HepG2 (cell line): Measurements from ENCODE around the gene KIF27. TPM values are rescaled to one million over a fixed set of nuclear protein-coding genes. Genes with fewer than 3 reads are reported as not detected.

Experiments used
- ATAC-seq: fragments of 200-7000 bp; cut with Tn5 transposase; 3 replicates; pipeline ENCODE4 v1.9.1; 2020; ENCODE audit warnings: mild to moderate bottlenecking, moderate library complexity
- BruUV-seq: library from RNA; stranded (reverse); fragments of 400-500 nt; replicated peaks from 2 replicates; lab custom pipeline; 2021; lab: Mats Ljungman, UMichigan
- CTCF ChIA-PET: fragments of 300-600 bp; formaldehyde crosslinking; extraction: SDS; loops from one replicate; lab custom pipeline; 2021; ENCODE audit warnings: low total read pairs, inconsistent platforms, low intra/inter-chr PET ratio; lab: Yijun Ruan, JAX
- POLR2A ChIA-PET: fragments of 350-600 bp; sonication (Branson Sonifier 250); formaldehyde crosslinking; loops from one replicate; lab custom pipeline; 2020; ENCODE audit warnings: antibody characterized with exemption, inconsistent platforms; lab: Yijun Ruan, JAX
- DNase-seq: peaks from one replicate; pipeline ENCODE4 v3.0.0-alpha.2; 2015; ENCODE audit warnings: low spot score
- FAIRE-seq: peaks from 3 replicates; lab custom pipeline; 2011; peaks lifted over from hg19 to GRCh38; lab: Jason Lieb, UNC
- H2AFZ ChIP-seq: one replicate; pipeline ENCODE4 v1.6.1; 2011; ENCODE audit warnings: low read length, inconsistent platforms
- H3K27ac ChIP-seq: fragments of 300-600 bp; 3 replicates; pipeline ENCODE4 v1.8.0; 2011; ENCODE audit warnings: mixed run types, mild to moderate bottlenecking, mixed read lengths, low read length, inconsistent platforms; ENCODE audit not compliant: insufficient read depth; ENCODE audit errors: extremely low read length
- H3K27me3 ChIP-seq, 2 experiments: fragments of 200-600 bp in 1 of 2; 2 replicates in 1 of 2; 3 replicates in 1 of 2; pipeline versions ENCODE4 v1.6.0 to v1.8.0; 2011; ENCODE audit warnings: low read length in 2 of 2, mild to moderate bottlenecking in 2 of 2, moderate library complexity in 2 of 2, inconsistent platforms in 1 of 2; ENCODE audit not compliant: insufficient read depth in 2 of 2, control insufficient read depth in 1 of 2
- H3K36me3 ChIP-seq, 2 experiments: fragments of 200-600 bp in 1 of 2; replicated peaks in 1 of 2; 2 replicates in 1 of 2; 3 replicates in 1 of 2; pipeline versions ENCODE4 v1.5.1 to v1.8.0; 2011; ENCODE audit warnings: low read length in 2 of 2, inconsistent platforms in 1 of 2; ENCODE audit not compliant: insufficient read depth in 2 of 2, control insufficient read depth in 1 of 2
- H3K4me1 ChIP-seq: 2 replicates; pipeline ENCODE4 v1.5.1; 2012; ENCODE audit warnings: low read length, inconsistent platforms; ENCODE audit not compliant: insufficient read depth
- H3K4me2 ChIP-seq: 2 replicates; pipeline ENCODE4 v1.6.0; 2011; ENCODE audit warnings: low read depth, low read length, inconsistent platforms
- H3K4me3 ChIP-seq, 3 experiments: fragments of 200-600 bp in 1 of 3; sonication (generic), shearing (Covaris generic) in 1 of 3; replicated peaks in 1 of 3; 2 replicates each; pipeline ENCODE4 v1.5.1; 2011 to 2016; ENCODE audit warnings: low read length in 3 of 3, inconsistent platforms in 2 of 3, low read depth in 2 of 3, mild to moderate bottlenecking in 2 of 3, control low read depth in 1 of 3, mixed read lengths in 1 of 3; ENCODE audit not compliant: insufficient read depth in 1 of 3
- H3K79me2 ChIP-seq: one replicate; pipeline ENCODE4 v1.6.1; 2011; ENCODE audit warnings: low read length, inconsistent platforms; ENCODE audit not compliant: insufficient read depth
- H3K9ac ChIP-seq: 2 replicates; pipeline ENCODE4 v1.6.0; 2011; ENCODE audit warnings: mild to moderate bottlenecking, low read depth, low read length, inconsistent platforms; ENCODE audit not compliant: insufficient read depth
- H3K9me3 ChIP-seq: 2 replicates; pipeline ENCODE4 v1.5.1; 2012; ENCODE audit warnings: mild to moderate bottlenecking, low read length
- H4K20me1 ChIP-seq: 2 replicates; pipeline ENCODE4 v1.6.0; 2011; ENCODE audit warnings: inconsistent platforms, mild to moderate bottlenecking, low read length, moderate library complexity; ENCODE audit not compliant: insufficient read depth
- GABPB1 ChIP-seq: IDR thresholded peaks from 2 replicates; pipeline ENCODE4 v1.6.1; 2016; ENCODE audit warnings: mild to moderate bottlenecking, missing genetic modification reagents, moderate library complexity, missing compliant biosample characterization
- HNRNPL ChIP-seq: fragments of 200-400 bp; formaldehyde crosslinking; IDR thresholded peaks from 2 replicates; pipeline ENCODE4 v1.6.1; 2017; ENCODE audit warnings: mild to moderate bottlenecking, low read depth, low read length
- PHF20 ChIP-seq: sonication (generic); formaldehyde crosslinking; IDR thresholded peaks from 2 replicates; pipeline ENCODE4 v1.5.0; 2020; ENCODE audit warnings: mild to moderate bottlenecking, missing genetic modification reagents
- PHF21A ChIP-seq: sonication (generic); formaldehyde crosslinking; IDR thresholded peaks from 2 replicates; pipeline ENCODE4 v1.5.0; 2020; ENCODE audit warnings: mild to moderate bottlenecking, missing genetic modification reagents
- SIX1 ChIP-seq: sonication (generic); formaldehyde crosslinking; IDR thresholded peaks from 2 replicates; pipeline ENCODE4 v1.4.0; 2020; ENCODE audit warnings: missing genetic modification reagents, borderline replicate concordance
- ZNF256 ChIP-seq: sonication (generic); formaldehyde crosslinking; conservative IDR thresholded peaks from 2 replicates; pipeline ENCODE4 v1.4.0; 2020; ENCODE audit warnings: missing genetic modification reagents
- WGBS: methylation state at CpG from one replicate; pipeline ENCODE4 v1.1.6; 2017; ENCODE audit warnings: low lambda C conversion rate; 5-methylcytosine and 5-hydroxymethylcytosine counted together
- in situ Hi-C: cut with HindIII; loops from 2 replicates; pipeline ENCODE4 v1.10.0; 2017; ENCODE audit warnings: low pct_unique_long_range_greater_than_20kb; ENCODE audit not compliant: extremely low pct_ligation_motif_present
- intact Hi-C: fragments of 100-400 bp; cut with micrococcal nuclease; formaldehyde crosslinking; loops from one replicate; pipeline ENCODE4 v1.10.0; 2022; ENCODE audit not compliant: unreplicated experiment
- polyA plus RNA-seq, 8 experiments: library from polyadenylated mRNA; depleted of rRNA in 3 of 8; stranded (reverse) in 7 of 8; unstranded in 1 of 8; fragments of >200 nt; fragmentation: Illumina TruSeq in 4 of 8; extraction: Trizol in 4 of 8; gene quantifications; 2 replicates each; pipeline versions ENCODE4 v1.2.1 to v1.2.3, GENCODE V29; 2011 to 2016; ENCODE audit warnings: low read depth in 4 of 8, missing spikeins in 1 of 8, mixed read lengths in 1 of 8; ENCODE audit not compliant: insufficient read depth in 1 of 8
- total RNA-seq, 5 experiments: library from RNA; depleted of rRNA; stranded (reverse); fragments of >200 nt; fragmentation: Illumina TruSeq; extraction: Trizol; gene quantifications; 2 replicates each; pipeline ENCODE4 v1.2.3, GENCODE V29; 2016; ENCODE audit warnings: low read depth in 1 of 5
- TF ChIP-seq, protein P1 (sequence below): sonication (generic); formaldehyde crosslinking; conservative IDR thresholded peaks from 2 replicates; pipeline ENCODE4 v1.4.0; 2020; ENCODE audit warnings: mild to moderate bottlenecking, missing genetic modification reagents, moderate library complexity

Gene KIF27
- total and polyA plus RNA-seq, 2 of the 13 experiments (the other 11 are each of a cell fraction or from before 2014, with no cell fraction given): 0.95 to 4.1 TPM

DNA sequence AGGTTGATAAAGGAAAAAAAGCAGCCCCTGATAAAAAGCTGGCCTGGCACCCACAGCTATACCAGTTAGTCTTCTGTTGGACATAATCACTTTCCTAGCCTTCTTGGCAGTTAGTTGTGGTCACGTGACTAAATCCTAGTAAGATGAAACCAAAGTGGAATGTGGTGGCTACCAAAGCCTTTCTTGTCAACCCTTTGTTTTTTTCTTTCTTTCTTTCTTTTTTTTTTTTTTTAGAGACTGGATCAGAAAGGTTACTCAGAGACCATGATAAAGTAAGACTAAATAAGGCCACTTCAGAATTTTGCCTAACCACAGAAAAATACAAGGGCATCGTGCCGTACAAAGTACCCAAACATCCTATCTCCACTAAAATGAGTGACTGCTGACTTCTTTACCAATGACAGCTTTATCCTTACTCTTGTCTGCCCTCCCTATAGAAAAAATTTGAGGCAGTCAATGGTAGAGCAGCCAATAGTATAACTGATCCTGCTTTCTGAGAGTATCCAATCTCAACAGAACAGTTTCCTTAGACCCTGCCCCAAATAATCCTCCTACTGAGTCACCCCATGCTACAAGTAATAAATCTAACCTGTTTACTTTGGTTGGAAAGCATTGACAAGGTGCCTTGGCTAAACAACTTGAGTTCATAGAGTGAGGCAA lies 14.2 kb upstream of the KIF27 start:
- in situ Hi-C loops: loop anchor here (5.0 kb wide), 2 partner anchors 237 to 327 kb away; no protein-coding TSS in a partner anchor
- BruUV-seq: no TSS peak
- TF ChIP-seq, protein P1, sequence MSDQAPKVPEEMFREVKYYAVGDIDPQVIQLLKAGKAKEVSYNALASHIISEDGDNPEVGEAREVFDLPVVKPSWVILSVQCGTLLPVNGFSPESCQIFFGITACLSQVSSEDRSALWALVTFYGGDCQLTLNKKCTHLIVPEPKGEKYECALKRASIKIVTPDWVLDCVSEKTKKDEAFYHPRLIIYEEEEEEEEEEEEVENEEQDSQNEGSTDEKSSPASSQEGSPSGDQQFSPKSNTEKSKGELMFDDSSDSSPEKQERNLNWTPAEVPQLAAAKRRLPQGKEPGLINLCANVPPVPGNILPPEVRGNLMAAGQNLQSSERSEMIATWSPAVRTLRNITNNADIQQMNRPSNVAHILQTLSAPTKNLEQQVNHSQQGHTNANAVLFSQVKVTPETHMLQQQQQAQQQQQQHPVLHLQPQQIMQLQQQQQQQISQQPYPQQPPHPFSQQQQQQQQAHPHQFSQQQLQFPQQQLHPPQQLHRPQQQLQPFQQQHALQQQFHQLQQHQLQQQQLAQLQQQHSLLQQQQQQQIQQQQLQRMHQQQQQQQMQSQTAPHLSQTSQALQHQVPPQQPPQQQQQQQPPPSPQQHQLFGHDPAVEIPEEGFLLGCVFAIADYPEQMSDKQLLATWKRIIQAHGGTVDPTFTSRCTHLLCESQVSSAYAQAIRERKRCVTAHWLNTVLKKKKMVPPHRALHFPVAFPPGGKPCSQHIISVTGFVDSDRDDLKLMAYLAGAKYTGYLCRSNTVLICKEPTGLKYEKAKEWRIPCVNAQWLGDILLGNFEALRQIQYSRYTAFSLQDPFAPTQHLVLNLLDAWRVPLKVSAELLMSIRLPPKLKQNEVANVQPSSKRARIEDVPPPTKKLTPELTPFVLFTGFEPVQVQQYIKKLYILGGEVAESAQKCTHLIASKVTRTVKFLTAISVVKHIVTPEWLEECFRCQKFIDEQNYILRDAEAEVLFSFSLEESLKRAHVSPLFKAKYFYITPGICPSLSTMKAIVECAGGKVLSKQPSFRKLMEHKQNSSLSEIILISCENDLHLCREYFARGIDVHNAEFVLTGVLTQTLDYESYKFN (CRISPR knock-in tag): no peak
- TF ChIP-seq PHF21A (CRISPR knock-in tag) (no peak), SIX1 (no peak), PHF20 (CRISPR knock-in tag) (no peak), ZNF256 (CRISPR knock-in tag) (no peak), HNRNPL (no peak), GABPB1 (CRISPR knock-in tag) (no peak)
- Histone ChIP-seq H4K20me1 (no peaks in the 10 kb centered on the region), H3K27ac (no peak overlapping the region), H3K27me3 (no peaks in the 10 kb centered on the region), H3K36me3 (peaks cover 7 to 23% of the 10 kb centered on the region in 2 experiments), H3K9ac (no peak overlapping the region), H3K4me2 (no peak overlapping the region), H3K9me3 (no peaks in the 10 kb centered on the region), H3K4me3 (no peak overlapping the region), H3K79me2 (no peaks in the 10 kb centered on the region), H3K4me1 (peaks cover 18% of the 10 kb centered on the region), H2AFZ (no peak overlapping the region)
- no peak for FAIRE-seq
- 90% methylated on average over 3 of the region's 3 CpGs for WGBS
- intact Hi-C loops: no loop called here
- no peak for ATAC-seq
- POLR2A ChIA-PET: no interaction called here
- DNase-seq: no peak
- CTCF ChIA-PET: interaction anchor here (3.8 kb wide), 1 partner anchor 326 kb away, joined by 24 read pairs; no protein-coding TSS in a partner anchor
